Stimulated activated CD8-positive, alpha-beta memory T cell treated with anti-CD3 and anti-CD28 coated beads, Interleukin-12 subunit alpha, Interleukin-12 subunit beta, amount 100 ng/mL, for 24 hours (primary cell): ENCODE measurements around the gene RBCK1.
"Not testable (repeated sequence)": the region's sequence is repeated elsewhere in the genome, so short reads cannot be mapped to it uniquely, and the experiment has no call there.

ENCODE experiments used
- DNase-seq: peaks from one replicate; pipeline ENCODE4 v3.0.0-alpha.2; 2020; ENCODE audit errors: extremely low read depth

Gene RBCK1

GRCh38 chr20:437787-438486, 29.8 kb downstream of the RBCK1 start:
- no peak for DNase-seq

DNA sequence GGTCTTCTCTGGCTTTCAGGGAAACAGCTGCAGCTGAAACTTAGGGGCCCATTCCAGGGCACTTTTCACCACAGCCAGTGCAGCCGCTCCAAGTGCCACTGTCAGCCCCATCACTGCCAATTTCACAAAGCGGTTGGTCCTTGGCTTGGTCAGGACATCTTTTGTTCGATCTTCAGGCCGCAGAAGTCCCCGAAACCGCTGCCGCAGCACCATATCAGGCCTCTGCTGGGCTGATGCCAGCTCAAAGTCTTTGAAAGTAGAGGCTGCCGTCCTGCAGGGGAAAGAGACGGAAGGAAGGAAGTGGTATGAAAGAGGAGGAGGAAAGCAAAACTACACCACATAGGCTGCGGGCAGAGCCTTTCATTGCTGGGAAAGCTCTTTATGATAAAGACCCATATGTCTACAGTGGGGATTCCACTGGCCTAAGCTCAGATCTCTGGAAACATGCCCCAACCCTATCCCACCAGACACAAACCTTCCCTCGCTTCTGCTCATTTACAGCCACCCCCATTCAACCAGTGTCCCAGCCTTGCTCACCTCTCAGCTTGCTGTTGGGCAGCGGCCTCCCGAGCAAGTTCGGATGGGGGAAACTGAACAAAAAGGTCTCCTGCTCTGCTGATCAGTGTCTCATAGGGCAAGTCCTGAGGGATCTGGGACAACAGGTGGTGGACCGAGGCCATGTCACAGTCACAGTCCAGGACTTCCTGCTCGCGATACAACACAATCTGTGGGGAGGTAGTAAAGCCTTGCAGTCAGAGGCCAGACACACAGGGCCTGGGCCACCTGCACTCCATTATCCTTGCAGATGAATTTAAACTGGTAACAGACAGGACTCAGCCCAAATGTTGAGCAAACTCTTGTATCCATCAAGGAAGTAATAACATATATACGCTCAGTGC, 30.7 kb downstream of the RBCK1 start:
- DNase-seq: no peak

GRCh38 chr20:440148-440547, 32.0 kb downstream of the RBCK1 start:
- no peak for DNase-seq

DNA sequence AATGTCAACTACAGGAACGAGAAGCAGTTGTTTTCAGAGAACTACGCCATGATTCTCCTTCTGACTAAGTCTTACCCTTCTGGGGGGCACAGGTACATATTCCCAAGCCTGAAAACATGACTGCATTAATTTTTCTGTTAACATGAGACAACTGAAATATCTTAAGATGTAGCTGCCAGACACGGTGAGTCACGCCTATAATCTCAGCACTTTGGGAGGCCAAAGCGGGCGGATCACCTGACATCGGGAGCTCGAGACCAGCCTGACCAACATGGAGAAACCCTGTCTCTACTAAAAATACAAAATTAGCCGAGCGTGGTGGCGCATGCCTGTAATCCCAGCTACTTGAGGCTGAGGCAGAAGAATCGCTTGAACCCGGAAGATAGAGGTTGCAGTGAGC, 32.5 kb downstream of the RBCK1 start:
- no peak for DNase-seq

- no peak for DNase-seq
These were observed 35.2 kb downstream of the RBCK1 start for GRCh38 chr20:443223-443775.

GRCh38 chr20:444117-444516, 36.0 kb downstream of the RBCK1 start:
- DNase-seq: no peak

- DNase-seq: no peak
These were observed 36.8 kb downstream of the RBCK1 start for GRCh38 chr20:444862-445426.

- DNase-seq: no peak
These were observed 37.6 kb downstream of the RBCK1 start for GRCh38 chr20:445514-446336.

DNA sequence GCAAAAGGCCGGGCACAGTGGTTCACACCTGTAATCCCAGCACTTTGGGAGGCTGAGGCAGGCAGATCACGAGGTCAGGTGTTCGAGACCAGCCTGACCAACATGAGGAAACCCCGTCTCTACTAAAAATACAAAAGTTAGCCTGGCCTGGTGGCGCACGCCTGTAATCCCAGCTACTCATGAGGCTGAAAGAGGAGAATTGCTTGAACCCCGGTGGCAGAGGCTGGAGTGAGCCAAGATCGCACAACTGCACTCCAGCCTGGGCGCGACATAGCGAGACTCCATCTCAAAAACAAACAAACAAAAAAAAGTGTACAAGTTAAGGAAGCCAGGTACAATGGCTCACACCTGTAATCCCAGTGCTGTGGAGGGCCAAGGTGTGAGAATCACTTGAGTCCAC, 43.9 kb downstream of the RBCK1 start:
- DNase-seq: not testable (repeated sequence)

DNA sequence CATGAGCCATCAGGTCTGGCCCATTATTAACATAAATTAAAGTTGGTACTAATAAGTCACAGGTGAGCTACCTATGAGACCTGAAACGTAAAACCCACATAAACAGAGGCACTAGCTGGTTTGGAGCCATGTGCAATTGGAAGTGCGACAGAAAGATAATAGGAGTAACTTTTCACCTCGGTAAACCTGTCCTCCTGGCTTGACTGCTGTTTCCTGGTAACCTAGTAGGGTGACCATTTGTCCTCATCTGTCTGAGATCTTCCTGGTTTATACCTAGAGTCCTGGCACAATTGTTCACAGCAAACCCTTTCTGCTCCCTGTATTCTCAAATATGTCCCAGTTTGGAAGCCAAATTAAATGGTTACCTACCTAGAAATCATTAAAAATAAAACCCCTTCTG, 46.9 kb downstream of the RBCK1 start:
- DNase-seq: no peak

- no peak for DNase-seq
These were observed 50.7 kb downstream of the RBCK1 start for GRCh38 chr20:458776-459175.

DNA sequence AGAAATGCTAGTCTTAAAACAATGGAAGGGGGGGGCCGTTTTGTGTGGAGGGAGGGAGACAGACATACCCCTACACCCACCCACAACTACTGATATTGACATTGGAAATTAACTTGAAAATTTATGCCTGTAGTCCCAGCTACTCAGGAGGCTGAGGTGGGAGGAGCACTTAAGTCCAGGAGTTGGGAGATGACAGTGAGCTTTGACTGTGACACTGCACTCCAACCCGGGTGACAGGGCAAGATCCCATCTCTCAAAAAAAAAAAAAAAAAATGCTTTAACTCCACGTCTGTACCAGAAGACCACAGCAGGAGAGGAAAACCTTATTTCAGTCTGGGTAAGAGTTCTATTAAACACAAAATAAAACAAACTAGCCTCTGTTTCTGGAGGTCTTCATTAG, 52.1 kb downstream of the RBCK1 start:
- DNase-seq: no peak

DNA sequence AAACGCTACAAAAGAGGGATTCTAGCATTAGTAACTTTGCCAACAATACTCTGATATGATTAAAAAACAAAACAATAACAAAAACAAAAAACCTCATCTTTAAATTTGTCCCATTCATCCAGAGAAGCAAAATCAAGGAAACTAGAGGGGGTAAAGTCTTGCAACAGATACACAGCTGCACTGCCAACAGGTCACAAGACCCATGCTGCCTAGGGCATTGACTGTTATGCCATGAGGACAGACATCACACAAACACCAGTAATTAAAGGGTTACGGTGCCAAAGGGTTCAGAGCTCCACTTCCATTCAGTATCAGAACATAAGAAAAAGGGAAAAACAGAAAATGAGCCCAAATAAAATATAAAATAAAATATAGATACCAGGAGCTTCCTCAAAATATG, 52.6 kb downstream of the RBCK1 start:
- DNase-seq: no peak

GRCh38 chr20:461254-462198, 53.4 kb downstream of the RBCK1 start:
- peak; percentile 16 for DNase-seq

DNA sequence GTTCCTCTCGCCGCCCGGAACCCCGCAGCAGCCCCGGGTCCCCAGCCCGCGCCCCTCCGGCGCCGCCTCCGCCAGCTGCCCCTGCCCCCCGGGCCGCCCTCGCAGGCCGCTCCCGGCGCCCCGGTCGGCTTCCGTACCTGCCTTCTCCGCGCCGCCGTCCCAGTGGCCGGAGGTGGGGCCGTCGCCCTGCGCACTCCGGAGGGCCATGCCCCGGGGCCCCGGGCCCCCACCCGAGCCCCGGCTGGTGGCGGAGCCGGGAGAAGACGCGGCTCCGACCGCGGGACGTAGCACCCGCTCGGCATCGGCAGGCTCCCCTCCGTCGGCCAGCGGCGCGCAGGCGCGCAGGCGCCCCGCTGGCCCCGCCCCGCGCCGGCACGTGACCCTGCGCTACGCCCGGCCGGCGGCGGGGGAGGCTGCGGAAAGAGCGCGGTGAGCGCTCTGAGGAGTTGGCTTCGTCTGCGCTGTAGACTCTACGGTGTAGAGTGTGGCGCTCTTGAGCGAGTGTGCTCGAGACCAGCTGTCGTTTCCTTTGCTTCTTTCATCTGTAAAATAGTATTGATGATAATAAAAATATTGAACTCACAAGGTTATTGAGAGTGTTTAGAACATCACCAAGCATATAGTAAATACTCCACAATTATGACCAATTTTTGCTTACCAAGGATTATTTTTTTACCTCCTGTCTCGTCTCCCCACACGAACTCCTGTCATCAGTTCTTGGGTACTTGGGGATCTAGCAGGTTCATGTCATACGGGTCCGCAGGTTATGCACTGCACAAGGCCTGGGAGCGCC, 54.3 kb downstream of the RBCK1 start, which contains the start of gene TBC1D20:
TBC1D20 (minus strand) TSS at position 335 of the 793 bp plus-strand sequence; CDS start at position 207, 128 bp downstream.
- DNase-seq: peak; percentile 65

GRCh38 chr20:467755-468154, 59.7 kb downstream of the RBCK1 start:
- no peak for DNase-seq

DNA sequence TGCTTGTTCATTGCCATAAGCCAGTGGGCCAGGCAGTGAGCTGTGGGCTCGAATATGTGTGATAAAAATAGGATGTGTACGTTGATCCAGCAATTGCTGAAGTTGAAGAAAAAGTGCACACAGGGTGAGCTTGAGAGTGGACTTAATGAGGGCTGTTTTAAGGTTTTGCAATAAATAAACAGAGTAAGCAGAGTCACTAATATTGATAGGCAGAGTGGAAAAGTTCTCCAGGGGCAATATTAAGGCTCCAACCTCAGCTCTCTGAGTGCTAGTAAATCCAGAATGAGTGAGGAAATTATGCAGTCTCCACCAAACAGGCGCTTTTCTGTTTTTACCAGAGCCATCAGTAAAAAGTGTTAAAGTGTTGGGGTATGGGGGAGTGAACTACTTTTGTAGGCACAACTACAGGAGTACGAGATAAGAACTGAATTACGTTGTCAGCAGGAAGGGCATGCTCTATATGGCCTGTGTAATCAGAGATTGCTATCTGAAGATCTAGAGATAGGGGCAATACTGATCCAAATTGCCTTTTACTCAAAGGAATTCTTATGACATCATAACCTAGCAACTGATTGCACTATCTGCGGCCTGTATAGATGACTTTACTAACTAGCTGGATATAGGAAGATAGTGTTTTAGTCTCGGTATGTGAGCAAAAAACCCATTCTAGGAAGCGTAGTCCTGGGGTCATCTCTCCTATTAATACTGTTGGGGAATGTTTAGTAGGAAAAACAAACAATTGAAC, 61.8 kb downstream of the RBCK1 start:
- DNase-seq: no peak

DNA sequence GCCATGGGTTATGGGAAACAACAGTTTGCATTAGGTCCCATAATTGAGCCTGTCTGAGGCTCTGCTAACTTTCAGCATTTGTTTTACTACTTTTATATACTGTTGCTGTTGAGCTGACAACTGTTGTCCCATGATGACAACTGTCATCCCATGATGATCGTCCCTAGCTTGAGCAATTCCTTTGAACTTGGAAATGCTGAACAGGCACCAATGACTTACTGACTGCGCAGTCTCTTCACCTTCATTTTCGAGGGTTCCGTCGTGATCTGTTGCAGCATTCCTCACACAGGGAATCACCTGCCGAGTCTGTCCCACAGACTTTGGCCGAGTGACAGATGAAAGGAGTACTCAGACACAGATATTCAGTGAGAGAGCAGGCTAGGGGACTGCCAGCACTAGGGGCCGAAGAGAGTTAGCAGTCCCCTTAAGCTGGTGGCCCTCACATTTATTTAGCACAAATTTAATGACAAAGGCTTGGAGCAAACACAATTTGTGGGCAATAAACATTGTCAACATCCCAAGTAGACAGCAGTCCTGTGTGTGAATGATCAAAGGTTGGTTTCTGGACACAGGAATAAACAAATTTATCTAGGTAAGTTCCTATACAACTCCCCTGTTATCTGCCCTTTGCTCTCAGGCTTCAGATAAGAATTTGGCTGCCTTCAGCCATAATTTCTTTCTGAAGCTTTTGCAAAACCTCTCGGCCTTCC, 64.2 kb downstream of the RBCK1 start:
- DNase-seq: no peak
